ENCODE results near the gene RBM19. TPM values are rescaled to one million over a fixed set of nuclear protein-coding genes. Genes with fewer than 3 reads are reported as not detected.

Gene RBM19
- total RNA-seq, 2 donors from 2014 or later: 15.3 to 15.6 TPM

DNA sequence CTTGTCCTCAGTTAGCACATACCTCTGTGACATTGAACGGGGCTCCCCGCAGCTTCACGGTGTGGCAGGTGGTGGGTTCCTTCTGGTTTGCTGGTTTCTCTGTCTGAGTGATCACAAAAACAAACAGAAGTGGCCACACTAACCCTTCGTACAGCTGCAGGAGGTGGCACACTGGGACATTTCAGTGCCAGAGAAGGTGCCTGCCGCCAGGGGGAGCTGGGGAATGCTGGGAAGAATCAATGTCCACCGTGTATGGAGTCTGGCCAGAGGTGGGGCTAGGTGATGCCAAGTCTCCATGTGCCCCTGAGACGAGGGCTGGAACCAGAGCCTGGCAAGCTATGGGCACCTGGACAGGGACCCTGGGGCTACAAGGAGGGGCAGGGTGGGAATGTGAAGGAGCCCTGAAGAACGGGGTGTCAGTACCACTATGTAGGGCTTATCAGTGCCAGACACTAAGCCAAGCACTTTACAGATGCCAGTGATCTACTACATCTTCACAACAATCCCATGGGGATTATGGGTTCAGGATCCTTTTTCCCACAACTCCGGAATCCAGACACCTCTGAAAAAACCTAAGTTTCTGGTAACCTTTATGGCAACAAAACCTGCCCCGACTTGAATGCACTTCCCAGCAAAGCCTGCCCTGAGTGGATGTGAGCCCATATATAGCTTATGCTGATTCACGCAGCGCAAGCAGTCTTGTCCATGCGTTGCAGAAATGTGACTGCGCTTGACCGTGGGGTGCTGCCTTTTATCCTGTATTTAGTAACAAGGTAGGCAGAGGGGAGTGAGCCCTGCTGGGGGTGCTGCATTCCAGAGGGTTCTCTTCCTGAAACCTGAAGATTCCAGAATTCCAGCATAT lies 10.8 kb downstream of the RBM19 start:
- Histone ChIP-seq H3K27ac (no peak overlapping the region), H3K36me3 (peaks cover 74% of the 10 kb centered on the region), H3K4me3 (no peak overlapping the region), H3K27me3 (no peaks in the 10 kb centered on the region), H3K4me1 (no peaks in the 10 kb centered on the region), H3K9me3 (no peaks in the 10 kb centered on the region)
- TF ChIP-seq, protein P1, sequence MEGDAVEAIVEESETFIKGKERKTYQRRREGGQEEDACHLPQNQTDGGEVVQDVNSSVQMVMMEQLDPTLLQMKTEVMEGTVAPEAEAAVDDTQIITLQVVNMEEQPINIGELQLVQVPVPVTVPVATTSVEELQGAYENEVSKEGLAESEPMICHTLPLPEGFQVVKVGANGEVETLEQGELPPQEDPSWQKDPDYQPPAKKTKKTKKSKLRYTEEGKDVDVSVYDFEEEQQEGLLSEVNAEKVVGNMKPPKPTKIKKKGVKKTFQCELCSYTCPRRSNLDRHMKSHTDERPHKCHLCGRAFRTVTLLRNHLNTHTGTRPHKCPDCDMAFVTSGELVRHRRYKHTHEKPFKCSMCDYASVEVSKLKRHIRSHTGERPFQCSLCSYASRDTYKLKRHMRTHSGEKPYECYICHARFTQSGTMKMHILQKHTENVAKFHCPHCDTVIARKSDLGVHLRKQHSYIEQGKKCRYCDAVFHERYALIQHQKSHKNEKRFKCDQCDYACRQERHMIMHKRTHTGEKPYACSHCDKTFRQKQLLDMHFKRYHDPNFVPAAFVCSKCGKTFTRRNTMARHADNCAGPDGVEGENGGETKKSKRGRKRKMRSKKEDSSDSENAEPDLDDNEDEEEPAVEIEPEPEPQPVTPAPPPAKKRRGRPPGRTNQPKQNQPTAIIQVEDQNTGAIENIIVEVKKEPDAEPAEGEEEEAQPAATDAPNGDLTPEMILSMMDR (IDR thresholded peaks at IDR 0.05): peak in 1 of 2 donors; percentile 19
- DNase-seq (ENCODE audit: low spot score): no peak

DNA sequence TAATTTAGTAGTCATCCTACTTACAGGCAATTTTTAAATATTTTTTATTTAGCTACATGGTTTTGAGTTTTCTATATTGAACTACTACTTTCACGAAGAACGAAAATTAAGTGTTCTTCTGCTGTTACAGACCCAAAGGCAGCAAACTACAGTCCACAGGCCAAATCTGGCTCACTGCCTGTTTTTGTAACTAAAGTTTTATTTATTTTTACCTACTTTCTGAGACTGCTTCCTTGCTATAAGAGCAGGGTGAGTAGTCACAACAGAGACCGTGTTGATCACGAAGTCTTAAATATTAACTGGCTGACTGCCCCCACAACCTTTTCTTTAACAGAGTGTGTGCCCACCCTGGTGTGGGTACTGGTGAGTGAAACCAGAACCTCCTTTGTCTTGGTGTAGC lies 11.6 kb downstream of the RBM19 start:
- no peaks in the 10 kb centered on the region for H3K4me1 ChIP-seq
- no peaks in the 10 kb centered on the region for H3K27me3 ChIP-seq
- H3K36me3 ChIP-seq: peaks cover 69% of the 10 kb centered on the region
- TF ChIP-seq, protein P1 (IDR thresholded peaks at IDR 0.05): no peak
- no peak overlapping the region for H3K27ac ChIP-seq
- H3K4me3 ChIP-seq: no peak overlapping the region
- no peaks in the 10 kb centered on the region for H3K9me3 ChIP-seq
- no peak for DNase-seq (ENCODE audit: low spot score)

- DNase-seq (ENCODE audit: low spot score): no peak
- TF ChIP-seq, protein P1 (IDR thresholded peaks at IDR 0.05): no peak
- no peaks in the 10 kb centered on the region for H3K9me3 ChIP-seq
- no peaks in the 10 kb centered on the region for H3K27me3 ChIP-seq
- H3K4me1 ChIP-seq: no peaks in the 10 kb centered on the region
- H3K36me3 ChIP-seq: peaks cover 76% of the 10 kb centered on the region
- no peak overlapping the region for H3K27ac ChIP-seq
- H3K4me3 ChIP-seq: no peak overlapping the region
Measured at GRCh38 chr12:113950873-113951272, 15.3 kb downstream of the RBM19 start.

DNA sequence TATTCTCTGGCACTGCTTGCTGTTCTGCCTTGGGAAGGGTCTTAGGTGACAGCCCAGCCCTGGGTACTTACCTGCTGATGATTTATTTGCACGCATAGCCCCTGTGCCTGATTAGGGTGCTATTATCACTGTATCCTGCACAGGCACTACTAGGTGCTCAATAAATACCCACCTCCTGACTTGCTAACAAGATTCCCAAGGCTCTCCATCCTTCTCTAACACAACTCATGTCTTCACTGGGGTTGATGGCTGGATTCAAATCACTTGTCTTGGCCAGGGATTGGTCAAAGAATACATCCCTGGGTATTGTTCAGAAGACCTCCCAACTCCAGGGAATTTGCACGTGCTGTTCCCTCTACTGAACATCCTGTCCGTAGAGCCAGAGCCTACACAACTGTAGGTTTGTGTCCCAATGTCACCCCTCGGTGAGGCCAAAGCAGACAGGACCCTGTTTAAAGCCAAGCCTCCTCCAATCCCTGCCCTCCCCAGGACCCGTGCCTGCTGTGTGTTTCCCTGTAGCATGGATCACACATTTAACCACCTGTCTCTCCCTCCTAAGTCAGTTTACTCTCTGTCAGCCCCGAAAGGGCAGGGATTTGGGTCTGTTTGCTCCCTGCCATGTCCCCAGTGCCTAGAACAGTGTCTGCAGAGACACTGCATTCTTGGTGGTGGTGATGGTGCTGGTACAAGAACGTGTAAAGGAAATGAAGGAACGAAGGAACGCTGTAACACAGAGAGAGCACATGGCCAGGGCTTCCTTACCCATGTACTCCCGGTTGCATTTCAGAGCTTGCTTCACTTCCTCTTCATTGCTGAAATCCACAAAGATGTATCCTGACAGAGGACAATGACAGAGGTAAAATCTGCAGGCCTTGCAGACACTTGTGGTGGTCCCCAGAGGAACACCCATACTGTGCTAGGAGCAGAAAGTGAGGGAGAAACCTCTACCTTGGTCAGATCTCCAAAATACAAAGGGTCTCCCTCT lies 16.5 kb downstream of the RBM19 start:
- Histone ChIP-seq H3K27me3 (no peaks in the 10 kb centered on the region), H3K4me1 (no peaks in the 10 kb centered on the region), H3K36me3 (peaks cover 77% of the 10 kb centered on the region), H3K9me3 (no peaks in the 10 kb centered on the region), H3K27ac (no peak overlapping the region), H3K4me3 (no peak overlapping the region)
- no peak for DNase-seq (ENCODE audit: low spot score)
- TF ChIP-seq, protein P1 (IDR thresholded peaks at IDR 0.05): no peak

GRCh38 chr12:113948151-113948914 lies 17.8 kb downstream of the RBM19 start:
- TF ChIP-seq, protein P1 (IDR thresholded peaks at IDR 0.05): no peak
- no peak for DNase-seq (ENCODE audit: low spot score)
- H3K36me3 ChIP-seq: peaks cover 69% of the 10 kb centered on the region
- no peaks in the 10 kb centered on the region for H3K9me3 ChIP-seq
- H3K4me3 ChIP-seq: no peak overlapping the region
- no peaks in the 10 kb centered on the region for H3K4me1 ChIP-seq
- H3K27ac ChIP-seq: no peak overlapping the region
- no peaks in the 10 kb centered on the region for H3K27me3 ChIP-seq

All from right atrium auricular region (tissue), 2 donors.